SU-DHL-6 (cell line): ENCODE data around the gene POM121.
"Not testable (repeated sequence)": the region's sequence is repeated elsewhere in the genome, so short reads cannot be mapped to it uniquely, and the experiment has no call there.

Source experiments
- H2AFZ ChIP-seq: fragments of 200-600 bp; sonication (generic); 2 replicates; pipeline ENCODE4 v1.6.1; 2014; ENCODE audit warnings: low read depth, mild to moderate bottlenecking, moderate library complexity, mixed read lengths, antibody characterized with exemption, low read length; ENCODE audit not compliant: severe bottlenecking
- H3F3A ChIP-seq: fragments of 200-600 bp; shearing (Covaris generic); 2 replicates; pipeline ENCODE4 v1.6.0; 2016; ENCODE audit warnings: antibody characterized with exemption, mild to moderate bottlenecking; ENCODE audit not compliant: insufficient read depth
- H3K27ac ChIP-seq: fragments of 200-600 bp; sonication (generic); 2 replicates; pipeline ENCODE4 v1.5.1; 2016; ENCODE audit warnings: low read depth, mild to moderate bottlenecking, low read length, moderate library complexity, mixed read lengths
- H3K27me3 ChIP-seq: fragments of 200-600 bp; sonication (generic), shearing (Covaris generic); 2 replicates; pipeline ENCODE4 v1.6.0; 2014; ENCODE audit warnings: mild to moderate bottlenecking, low read length
- H3K36me3 ChIP-seq: fragments of 200-600 bp; sonication (generic); 2 replicates; pipeline ENCODE4 v1.6.1; 2014; ENCODE audit warnings: mild to moderate bottlenecking, low read length, mixed read lengths
- H3K4me2 ChIP-seq: fragments of 300-600, 200-600 bp; shearing (Covaris generic), sonication (generic); 2 replicates; pipeline ENCODE4 v1.6.0; 2014; ENCODE audit warnings: low read length, low read depth, mild to moderate bottlenecking; ENCODE audit not compliant: poor library complexity, severe bottlenecking
- H3K4me3 ChIP-seq: fragments of 200-600 bp; sonication (generic); 2 replicates; pipeline ENCODE4 v1.5.1; 2014; ENCODE audit warnings: antibody characterized with exemption, low read length, mild to moderate bottlenecking, mixed read lengths; ENCODE audit not compliant: insufficient read depth, poor library complexity, severe bottlenecking
- H3K79me2 ChIP-seq: fragments of 200-600 bp; sonication (generic); 2 replicates; pipeline ENCODE4 v1.6.1; 2014; ENCODE audit warnings: mild to moderate bottlenecking, low read length, moderate library complexity; ENCODE audit not compliant: insufficient read depth
- H3K9ac ChIP-seq: fragments of 200-600 bp; sonication (generic); 2 replicates; pipeline ENCODE4 v1.7.0; 2014; ENCODE audit warnings: mild to moderate bottlenecking, low read length
- H3K9me2 ChIP-seq: fragments of 200-600 bp; sonication (generic); replicated peaks from 2 replicates; pipeline ENCODE4 v1.6.1; 2014; ENCODE audit warnings: low read length; ENCODE audit not compliant: insufficient read depth
- H3K9me3 ChIP-seq: fragments of 200-600 bp; sonication (generic); 2 replicates; pipeline ENCODE4 v1.6.1; 2014; ENCODE audit warnings: low read length, mixed read lengths; ENCODE audit not compliant: insufficient read depth
- H4K20me1 ChIP-seq: fragments of 200-600 bp; sonication (generic); 2 replicates; pipeline ENCODE4 v1.6.1; 2014; ENCODE audit warnings: low read depth, mild to moderate bottlenecking, antibody characterized with exemption, low read length, moderate library complexity, mixed read lengths

The POM121 gene

GRCh38 chr7:72997447-72997846, 72.6 kb downstream of the POM121 start:
- not testable (repeated sequence) for H3K9me3 ChIP-seq, H3K36me3 ChIP-seq, H3K27ac ChIP-seq, H2AFZ ChIP-seq, H3K9ac ChIP-seq, H3K9me2 ChIP-seq, H3K27me3 ChIP-seq, H3K4me2 ChIP-seq, H3F3A ChIP-seq, H4K20me1 ChIP-seq, H3K79me2 ChIP-seq, H3K4me3 ChIP-seq

GRCh38 chr7:72997887-72998468, 73.1 kb downstream of the POM121 start:
- not testable (repeated sequence) for H3F3A ChIP-seq, H3K79me2 ChIP-seq, H3K27ac ChIP-seq, H3K9me3 ChIP-seq, H4K20me1 ChIP-seq, H3K4me2 ChIP-seq, H2AFZ ChIP-seq, H3K36me3 ChIP-seq, H3K4me3 ChIP-seq, H3K9ac ChIP-seq, H3K27me3 ChIP-seq, H3K9me2 ChIP-seq
